SK-N-SH treated with all-trans-retinoic acid at 6 μM for 48 hours (cell line): Measurements from ENCODE around the gene RBM19.

Source experiments
- ARNTL ChIP-seq: fragments of 450-650 bp; formaldehyde crosslinking; IDR thresholded peaks from 2 replicates; pipeline ENCODE4 v1.5.0; 2020; ENCODE audit warnings: low read depth, mild to moderate bottlenecking, moderate library complexity, borderline replicate concordance
- BACH2 ChIP-seq: fragments of 250-450 bp; sonication (Bioruptor Pico); IDR thresholded peaks from 2 replicates; pipeline ENCODE4 v1.9.0; 2021; ENCODE audit warnings: mild to moderate bottlenecking, borderline replicate concordance
- ESRRG ChIP-seq: fragments of 250-450 bp; sonication (Bioruptor Pico); IDR thresholded peaks from 2 replicates; pipeline ENCODE4 v1.6.1; 2021; ENCODE audit warnings: mild to moderate bottlenecking
- GLIS3 ChIP-seq: fragments of 250-450 bp; sonication (Bioruptor Pico); IDR thresholded peaks from 2 replicates; pipeline ENCODE4 v1.5.0; 2020; ENCODE audit warnings: mild to moderate bottlenecking, moderate library complexity
- OSR1 ChIP-seq: fragments of 250-450 bp; sonication (Bioruptor Pico); IDR thresholded peaks from 2 replicates; pipeline ENCODE4 v1.8.0; 2022; ENCODE audit warnings: moderate library complexity, mild to moderate bottlenecking, inconsistent platforms
- PATZ1 ChIP-seq: fragments of 250-450 bp; sonication (Bioruptor Pico); IDR thresholded peaks from 2 replicates; pipeline ENCODE4 v1.8.0; 2020; ENCODE audit warnings: mild to moderate bottlenecking, moderate library complexity, borderline replicate concordance
- TCF4 ChIP-seq: fragments of 250-450 bp; sonication (Bioruptor Pico); IDR thresholded peaks from 2 replicates; pipeline ENCODE4 v1.8.0; 2021; ENCODE audit warnings: mild to moderate bottlenecking, moderate library complexity, borderline replicate concordance
- ZFP3 ChIP-seq: fragments of 250-450 bp; sonication (Bioruptor Pico); IDR thresholded peaks from 2 replicates; pipeline ENCODE4 v1.5.0; 2020; ENCODE audit warnings: mild to moderate bottlenecking, moderate library complexity
- ZFP30 ChIP-seq: fragments of 450-650 bp; formaldehyde crosslinking; IDR thresholded peaks from 2 replicates; pipeline ENCODE4 v1.5.0; 2022; ENCODE audit warnings: mild to moderate bottlenecking, moderate library complexity
- ZNF70 ChIP-seq: fragments of 450-650 bp; formaldehyde crosslinking; IDR thresholded peaks from 2 replicates; pipeline ENCODE4 v1.5.0; 2020; ENCODE audit warnings: mild to moderate bottlenecking, moderate library complexity
- TF ChIP-seq, protein P1 (sequence below): fragments of 250-450 bp; sonication (Bioruptor Pico); IDR thresholded peaks from 2 replicates; pipeline ENCODE4 v1.5.1; 2021; ENCODE audit warnings: mild to moderate bottlenecking, moderate library complexity
- TF ChIP-seq, protein P2 (sequence below): fragments of 250-450 bp; sonication (Bioruptor Pico); IDR thresholded peaks from 2 replicates; pipeline ENCODE4 v1.5.1; 2020; ENCODE audit warnings: low read depth, mild to moderate bottlenecking, moderate library complexity
- TF ChIP-seq, protein P3 (sequence below): fragments of 250-450 bp; sonication (Bioruptor Pico); IDR thresholded peaks from 2 replicates; pipeline ENCODE4 v1.5.0; 2020; ENCODE audit warnings: mild to moderate bottlenecking, moderate library complexity

DNA sequence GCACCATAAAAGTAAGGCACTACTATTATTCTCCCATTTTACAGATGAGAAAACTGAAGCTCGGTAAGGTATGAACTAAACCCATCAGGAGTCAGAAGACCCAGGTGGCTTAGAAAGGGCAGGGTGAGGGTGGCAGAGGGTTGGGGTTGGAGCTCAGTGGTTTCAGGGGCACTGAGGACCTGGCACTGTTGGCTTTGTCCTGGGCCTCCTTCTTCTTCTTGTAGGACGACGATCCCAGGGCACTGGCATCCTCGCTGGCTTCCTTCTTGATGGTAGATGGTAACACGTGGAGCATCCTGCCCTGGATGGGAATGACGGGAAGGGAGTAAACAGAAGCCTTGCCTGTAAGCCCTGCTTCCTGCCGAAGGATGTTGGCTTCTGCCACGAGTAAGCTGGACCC is 19.9 kb downstream of the RBM19 start:
- no peak for TF ChIP-seq ZNF70
- no peak for TF ChIP-seq ZFP3
- TF ChIP-seq ARNTL (CRISPR knock-in tag) = no peak
- TF ChIP-seq, protein P1, sequence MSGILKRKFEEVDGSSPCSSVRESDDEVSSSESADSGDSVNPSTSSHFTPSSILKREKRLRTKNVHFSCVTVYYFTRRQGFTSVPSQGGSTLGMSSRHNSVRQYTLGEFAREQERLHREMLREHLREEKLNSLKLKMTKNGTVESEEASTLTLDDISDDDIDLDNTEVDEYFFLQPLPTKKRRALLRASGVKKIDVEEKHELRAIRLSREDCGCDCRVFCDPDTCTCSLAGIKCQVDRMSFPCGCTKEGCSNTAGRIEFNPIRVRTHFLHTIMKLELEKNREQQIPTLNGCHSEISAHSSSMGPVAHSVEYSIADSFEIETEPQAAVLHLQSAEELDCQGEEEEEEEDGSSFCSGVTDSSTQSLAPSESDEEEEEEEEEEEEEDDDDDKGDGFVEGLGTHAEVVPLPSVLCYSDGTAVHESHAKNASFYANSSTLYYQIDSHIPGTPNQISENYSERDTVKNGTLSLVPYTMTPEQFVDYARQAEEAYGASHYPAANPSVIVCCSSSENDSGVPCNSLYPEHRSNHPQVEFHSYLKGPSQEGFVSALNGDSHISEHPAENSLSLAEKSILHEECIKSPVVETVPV (CRISPR knock-in tag) = no peak
- TF ChIP-seq OSR1 = no peak
- TF ChIP-seq BACH2 (CRISPR knock-in tag) = no peak
- TF ChIP-seq TCF4 = no peak
- TF ChIP-seq PATZ1 (CRISPR knock-in tag) = no peak
- no peak for TF ChIP-seq ZFP30 (CRISPR knock-in tag)
- TF ChIP-seq, protein P2, sequence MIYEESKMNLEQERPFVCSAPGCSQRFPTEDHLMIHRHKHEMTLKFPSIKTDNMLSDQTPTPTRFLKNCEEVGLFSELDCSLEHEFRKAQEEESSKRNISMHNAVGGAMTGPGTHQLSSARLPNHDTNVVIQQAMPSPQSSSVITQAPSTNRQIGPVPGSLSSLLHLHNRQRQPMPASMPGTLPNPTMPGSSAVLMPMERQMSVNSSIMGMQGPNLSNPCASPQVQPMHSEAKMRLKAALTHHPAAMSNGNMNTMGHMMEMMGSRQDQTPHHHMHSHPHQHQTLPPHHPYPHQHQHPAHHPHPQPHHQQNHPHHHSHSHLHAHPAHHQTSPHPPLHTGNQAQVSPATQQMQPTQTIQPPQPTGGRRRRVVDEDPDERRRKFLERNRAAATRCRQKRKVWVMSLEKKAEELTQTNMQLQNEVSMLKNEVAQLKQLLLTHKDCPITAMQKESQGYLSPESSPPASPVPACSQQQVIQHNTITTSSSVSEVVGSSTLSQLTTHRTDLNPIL (CRISPR knock-in tag) = no peak
- no peak for TF ChIP-seq GLIS3 (CRISPR knock-in tag)
- TF ChIP-seq ESRRG (CRISPR knock-in tag) = no peak
- TF ChIP-seq, protein P3, sequence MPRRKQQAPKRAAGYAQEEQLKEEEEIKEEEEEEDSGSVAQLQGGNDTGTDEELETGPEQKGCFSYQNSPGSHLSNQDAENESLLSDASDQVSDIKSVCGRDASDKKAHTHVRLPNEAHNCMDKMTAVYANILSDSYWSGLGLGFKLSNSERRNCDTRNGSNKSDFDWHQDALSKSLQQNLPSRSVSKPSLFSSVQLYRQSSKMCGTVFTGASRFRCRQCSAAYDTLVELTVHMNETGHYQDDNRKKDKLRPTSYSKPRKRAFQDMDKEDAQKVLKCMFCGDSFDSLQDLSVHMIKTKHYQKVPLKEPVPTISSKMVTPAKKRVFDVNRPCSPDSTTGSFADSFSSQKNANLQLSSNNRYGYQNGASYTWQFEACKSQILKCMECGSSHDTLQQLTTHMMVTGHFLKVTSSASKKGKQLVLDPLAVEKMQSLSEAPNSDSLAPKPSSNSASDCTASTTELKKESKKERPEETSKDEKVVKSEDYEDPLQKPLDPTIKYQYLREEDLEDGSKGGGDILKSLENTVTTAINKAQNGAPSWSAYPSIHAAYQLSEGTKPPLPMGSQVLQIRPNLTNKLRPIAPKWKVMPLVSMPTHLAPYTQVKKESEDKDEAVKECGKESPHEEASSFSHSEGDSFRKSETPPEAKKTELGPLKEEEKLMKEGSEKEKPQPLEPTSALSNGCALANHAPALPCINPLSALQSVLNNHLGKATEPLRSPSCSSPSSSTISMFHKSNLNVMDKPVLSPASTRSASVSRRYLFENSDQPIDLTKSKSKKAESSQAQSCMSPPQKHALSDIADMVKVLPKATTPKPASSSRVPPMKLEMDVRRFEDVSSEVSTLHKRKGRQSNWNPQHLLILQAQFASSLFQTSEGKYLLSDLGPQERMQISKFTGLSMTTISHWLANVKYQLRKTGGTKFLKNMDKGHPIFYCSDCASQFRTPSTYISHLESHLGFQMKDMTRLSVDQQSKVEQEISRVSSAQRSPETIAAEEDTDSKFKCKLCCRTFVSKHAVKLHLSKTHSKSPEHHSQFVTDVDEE (CRISPR knock-in tag) = no peak
